NB4 (cell line): ENCODE data around the gene S100PBP.

Experiments
- MYC ChIP-seq: IDR thresholded peaks from 2 replicates; pipeline ENCODE4 v1.6.1; 2011; ENCODE audit warnings: low read depth, low read length
- POLR2A ChIP-seq: IDR thresholded peaks from 2 replicates; pipeline ENCODE4 v1.6.1; 2011; ENCODE audit warnings: mild to moderate bottlenecking; ENCODE audit not compliant: insufficient read length; ENCODE audit errors: extremely low read depth
- TF ChIP-seq, protein P1 (sequence below): IDR thresholded peaks from one replicate; pipeline ENCODE4 v1.5.1; 2012; ENCODE audit warnings: low read depth, low read length
- TF ChIP-seq, protein P2 (sequence below): IDR thresholded peaks from 2 replicates; pipeline ENCODE4 v1.6.1; 2011; ENCODE audit warnings: low read depth, low read length

DNA sequence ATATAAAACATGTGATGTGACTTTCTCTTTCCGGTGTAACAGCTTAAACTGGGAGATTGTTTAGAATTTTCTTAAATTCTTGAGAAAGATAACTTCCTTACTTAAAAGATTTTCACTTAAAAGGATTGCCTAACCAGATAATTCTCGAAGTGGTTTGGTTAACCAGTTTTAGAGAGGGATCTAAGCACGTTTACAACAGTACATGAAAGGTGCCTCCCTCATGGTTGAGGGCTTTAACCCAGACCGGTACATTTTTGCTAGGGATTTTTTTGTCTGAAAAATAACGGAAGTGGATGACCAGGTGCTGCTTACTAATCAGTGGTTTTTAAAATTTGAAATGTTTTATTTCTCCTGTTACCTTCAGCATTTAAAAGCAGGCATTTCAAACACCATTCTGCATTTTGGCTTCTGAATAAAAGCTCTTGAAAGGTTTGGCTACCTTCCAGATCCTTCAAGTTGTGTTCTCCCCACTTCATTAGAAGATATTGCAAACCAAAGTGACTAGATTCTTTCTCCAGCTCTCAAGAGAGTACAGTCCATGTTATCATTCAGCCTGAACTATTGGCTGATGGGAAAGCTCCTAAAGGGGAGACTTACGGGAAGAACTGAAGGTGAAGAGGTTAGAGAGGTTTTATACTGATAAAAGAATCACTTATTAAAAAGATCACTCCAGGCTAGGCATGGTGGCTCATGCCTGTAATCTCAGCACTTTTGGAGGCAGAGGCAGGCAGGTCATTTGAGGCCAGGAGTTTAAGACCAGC lies 12.8 kb downstream of the S100PBP start:
- TF ChIP-seq, protein P1, sequence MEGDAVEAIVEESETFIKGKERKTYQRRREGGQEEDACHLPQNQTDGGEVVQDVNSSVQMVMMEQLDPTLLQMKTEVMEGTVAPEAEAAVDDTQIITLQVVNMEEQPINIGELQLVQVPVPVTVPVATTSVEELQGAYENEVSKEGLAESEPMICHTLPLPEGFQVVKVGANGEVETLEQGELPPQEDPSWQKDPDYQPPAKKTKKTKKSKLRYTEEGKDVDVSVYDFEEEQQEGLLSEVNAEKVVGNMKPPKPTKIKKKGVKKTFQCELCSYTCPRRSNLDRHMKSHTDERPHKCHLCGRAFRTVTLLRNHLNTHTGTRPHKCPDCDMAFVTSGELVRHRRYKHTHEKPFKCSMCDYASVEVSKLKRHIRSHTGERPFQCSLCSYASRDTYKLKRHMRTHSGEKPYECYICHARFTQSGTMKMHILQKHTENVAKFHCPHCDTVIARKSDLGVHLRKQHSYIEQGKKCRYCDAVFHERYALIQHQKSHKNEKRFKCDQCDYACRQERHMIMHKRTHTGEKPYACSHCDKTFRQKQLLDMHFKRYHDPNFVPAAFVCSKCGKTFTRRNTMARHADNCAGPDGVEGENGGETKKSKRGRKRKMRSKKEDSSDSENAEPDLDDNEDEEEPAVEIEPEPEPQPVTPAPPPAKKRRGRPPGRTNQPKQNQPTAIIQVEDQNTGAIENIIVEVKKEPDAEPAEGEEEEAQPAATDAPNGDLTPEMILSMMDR, result no peak
- no peak for TF ChIP-seq POLR2A
- TF ChIP-seq, protein P2, sequence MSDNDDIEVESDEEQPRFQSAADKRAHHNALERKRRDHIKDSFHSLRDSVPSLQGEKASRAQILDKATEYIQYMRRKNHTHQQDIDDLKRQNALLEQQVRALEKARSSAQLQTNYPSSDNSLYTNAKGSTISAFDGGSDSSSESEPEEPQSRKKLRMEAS, result no peak
- TF ChIP-seq MYC, result no peak
